GM18873 (cell line): ENCODE measurements around the gene FRYL.

Experiments
- ATAC-seq: cut with Tn5 transposase; IDR thresholded peaks from one replicate; pipeline ENCODE4 v1.9.1; 2021; ENCODE audit warnings: mild to moderate bottlenecking, moderate library complexity, moderate number of reproducible peaks; ENCODE audit not compliant: unreplicated experiment, low FRiP score

The FRYL gene

DNA sequence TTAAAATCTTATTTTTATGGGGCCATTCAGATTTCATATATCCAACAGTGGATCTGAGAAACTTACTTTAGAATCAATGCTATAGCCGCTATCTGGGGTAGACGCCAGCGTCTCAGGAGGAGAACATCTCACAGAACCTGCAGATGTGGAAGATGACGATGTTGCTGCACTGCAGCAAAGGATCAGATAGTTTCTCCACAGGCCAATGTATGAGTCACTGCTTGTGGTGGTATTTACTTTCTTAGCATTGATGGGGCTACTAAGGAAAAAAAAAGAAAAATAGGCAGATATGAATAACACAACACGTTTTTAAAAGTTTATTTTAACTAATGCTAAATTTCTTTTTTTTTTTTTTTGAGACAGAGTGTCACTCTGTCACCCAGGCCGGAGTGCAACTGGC is 204.1 kb downstream of the FRYL start:
- ATAC-seq = no peak

DNA sequence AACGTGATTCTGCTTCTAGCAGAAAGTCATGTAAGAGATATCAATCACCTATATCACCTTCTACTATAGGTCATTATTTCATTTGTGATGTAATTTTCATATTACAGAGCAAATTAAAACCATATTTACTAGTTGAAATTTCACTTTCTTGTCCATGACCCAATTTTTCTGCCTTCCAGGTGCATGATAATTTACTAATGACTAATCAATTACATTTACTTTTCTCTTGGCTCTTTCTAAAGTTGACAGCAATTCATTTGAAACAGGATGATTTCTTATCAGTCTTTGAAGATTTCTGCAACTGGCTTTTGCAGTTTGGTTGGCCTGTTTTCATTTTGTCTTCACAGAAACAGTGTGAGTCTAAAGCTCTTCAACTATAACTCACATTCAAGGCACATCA is 208.6 kb downstream of the FRYL start:
- ATAC-seq = no peak

DNA sequence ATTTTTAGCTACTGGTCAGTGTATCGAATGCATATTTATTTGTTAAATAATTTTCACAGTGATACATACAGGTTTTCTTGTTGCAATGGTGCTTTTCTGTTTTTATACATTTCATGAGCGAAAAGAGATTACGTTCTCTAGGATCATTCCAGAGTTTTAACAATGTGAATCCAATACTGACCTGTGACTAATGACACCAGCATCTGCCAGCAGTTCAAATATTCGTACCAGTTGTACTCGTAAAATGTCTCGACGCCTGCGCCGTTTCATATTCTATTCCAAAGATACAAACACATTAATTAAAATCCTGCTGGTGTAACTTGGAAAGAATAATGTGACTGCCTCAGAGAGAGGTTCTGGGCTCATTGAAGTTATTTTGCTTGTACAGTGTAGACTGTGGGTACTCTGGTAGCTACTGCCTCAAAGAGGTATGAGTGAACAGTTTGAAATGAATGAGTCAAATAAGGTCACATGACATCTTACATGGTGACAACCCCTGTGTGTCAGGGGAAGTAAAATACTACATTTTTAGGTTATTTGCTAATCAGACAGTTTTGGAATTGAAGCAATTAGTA is 209.3 kb downstream of the FRYL start:
- ATAC-seq = no peak

DNA sequence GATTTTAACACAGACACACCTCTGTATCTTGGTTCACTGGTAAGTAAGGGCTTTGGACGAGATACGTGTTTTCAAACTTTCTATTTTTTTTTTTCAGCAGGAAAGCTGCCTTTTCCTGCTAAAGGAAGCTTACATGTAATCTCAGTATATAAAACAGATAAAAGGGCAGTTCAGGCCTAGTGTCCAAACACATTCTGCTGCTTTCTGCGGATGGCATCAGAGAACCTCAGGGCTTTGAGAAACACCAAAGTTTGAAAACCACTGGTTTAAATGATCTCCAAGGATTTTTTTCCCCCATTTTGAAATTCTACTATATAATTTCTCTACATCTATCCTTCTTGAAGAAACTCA is 214.1 kb downstream of the FRYL start:
- no peak for ATAC-seq

DNA sequence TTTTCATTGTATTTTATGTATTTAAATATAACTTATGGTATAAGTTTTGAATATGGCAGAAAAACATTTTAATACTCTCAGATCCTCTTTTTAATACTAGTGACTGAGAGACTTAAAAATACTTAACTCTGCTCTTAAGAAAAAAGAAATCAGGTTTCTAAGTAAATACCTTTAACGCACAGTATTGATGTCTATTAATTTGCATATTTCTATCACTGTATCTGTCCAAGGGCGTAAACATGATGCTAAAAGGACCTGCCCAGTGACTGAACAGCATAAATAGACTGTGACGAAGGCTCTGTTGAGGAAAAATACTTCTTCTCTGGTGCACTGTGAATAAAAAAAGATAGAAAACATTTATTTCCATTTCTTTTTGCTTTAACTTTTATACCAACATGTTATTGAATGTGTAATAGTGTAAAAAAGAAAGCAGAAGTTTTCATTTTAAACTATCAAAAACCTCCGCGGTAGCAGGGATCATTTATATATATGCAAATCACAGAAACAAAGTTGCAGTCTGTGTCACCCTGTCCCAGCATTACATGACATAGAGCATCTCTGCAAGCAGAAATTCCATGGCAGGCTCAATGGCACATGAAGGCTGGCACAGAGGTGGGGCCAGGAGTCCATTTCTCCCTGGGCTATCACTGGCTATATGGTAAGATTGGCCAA is 214.6 kb downstream of the FRYL start:
- ATAC-seq = no peak

DNA sequence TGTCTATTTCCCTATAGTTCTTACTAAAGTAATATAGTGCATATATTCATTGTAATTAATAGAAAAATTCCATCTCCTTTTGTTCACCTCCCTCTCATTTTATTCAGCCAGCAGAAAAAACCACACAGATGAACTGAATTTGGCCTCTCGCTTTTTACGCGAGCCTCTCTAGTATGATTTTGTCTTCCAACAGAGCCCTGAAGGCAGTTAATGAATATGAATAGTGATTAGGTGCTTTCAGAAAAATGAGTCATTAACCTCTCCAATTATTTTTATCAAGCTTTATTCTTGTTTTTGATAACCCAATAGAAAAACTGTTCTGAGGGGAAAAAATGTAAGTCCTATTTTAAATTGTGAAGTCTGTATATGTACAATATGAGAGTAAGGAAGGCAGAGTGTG is 215.9 kb downstream of the FRYL start:
- no peak for ATAC-seq

DNA sequence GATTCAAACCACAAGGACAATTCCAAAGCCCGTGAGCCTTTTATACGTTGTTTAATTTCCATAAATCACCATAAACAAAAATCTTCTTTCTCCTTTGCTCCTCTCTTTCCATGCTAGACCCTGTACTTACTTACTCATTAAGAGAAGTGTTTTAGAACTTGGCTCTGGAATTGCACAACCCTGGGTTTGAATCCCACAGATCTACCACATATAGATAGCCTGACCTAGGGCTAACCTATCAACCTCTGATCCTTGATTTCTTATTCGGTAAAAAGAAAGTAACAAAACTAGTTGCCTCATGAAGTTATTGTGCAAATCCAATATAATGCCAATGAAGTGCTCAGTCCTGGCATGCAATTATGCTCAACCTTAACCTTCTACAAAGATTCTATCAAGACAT is 221.3 kb downstream of the FRYL start:
- no peak for ATAC-seq

DNA sequence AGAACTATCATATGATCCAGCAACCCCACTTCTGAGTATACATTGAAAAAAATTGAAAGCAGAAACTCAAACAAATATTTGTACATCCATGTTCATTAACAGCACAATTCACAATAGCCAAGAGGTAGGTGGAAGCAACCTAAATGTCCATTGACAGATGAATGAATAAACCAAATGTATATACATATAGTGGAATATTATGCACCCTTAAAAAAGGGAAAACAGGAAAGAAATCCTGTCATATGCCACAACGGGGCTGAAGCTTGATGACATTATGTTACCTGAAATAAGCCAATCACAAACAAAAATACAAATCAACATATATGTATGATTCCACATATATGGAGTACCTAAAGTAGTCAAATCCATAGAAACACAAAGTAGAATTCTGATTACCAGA is 222.1 kb downstream of the FRYL start:
- no peak for ATAC-seq

DNA sequence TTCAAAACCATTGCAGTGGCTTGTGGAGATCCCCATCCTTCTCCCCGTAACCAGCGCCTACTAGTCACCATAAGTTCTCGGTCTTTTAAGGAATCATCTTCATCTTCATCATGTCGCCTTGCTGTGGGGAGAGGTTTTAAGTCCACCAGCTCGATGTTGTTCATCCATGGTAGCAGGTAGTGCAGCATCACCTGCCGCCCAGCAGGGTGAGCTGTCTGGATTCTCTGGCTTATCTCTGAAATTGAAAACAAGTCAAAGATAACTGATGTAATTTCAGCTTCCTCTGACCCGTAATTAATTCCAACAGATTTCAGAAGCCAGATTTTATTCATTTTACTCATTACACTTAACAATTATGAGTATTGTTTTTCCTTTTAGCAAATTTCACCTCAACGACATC is 222.6 kb downstream of the FRYL start:
- no peak for ATAC-seq

DNA sequence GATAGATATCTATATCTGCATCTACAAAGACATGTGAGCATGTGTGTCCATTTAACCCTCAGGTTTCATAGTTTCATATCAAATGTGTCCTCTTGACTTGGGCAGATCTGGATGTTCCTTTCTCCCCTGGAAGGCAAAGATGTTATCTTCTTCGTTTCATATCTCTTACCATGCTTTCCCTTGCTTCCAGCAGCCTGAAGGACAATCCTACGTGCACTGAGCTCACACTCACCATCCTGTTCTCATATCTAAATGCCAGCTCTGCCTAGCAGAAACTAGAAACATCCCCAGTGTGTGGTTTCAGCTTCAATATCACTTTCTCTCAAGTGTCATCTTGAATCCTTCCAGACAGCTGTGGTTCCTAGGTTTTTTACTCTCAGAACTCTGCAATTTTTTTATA is 223.8 kb downstream of the FRYL start:
- no peak for ATAC-seq

DNA sequence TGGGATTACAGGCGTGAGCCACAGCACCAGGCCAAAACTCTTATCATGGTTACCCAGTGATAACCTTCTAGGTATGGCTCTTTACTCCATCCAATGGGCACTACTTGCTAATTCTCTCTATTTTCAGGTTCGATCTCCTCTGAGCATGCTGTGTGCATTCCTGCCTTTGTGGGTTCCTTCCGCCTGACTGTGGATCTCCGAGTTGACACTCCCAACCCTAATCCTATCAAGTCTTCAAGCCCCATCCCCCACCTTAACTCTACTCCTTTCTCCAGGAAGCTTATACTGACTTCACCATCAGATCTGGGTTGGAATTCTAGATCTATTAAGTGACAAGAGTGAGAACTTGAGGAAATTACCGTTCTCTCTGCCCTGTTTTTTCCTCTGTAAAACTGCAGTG is 225.5 kb downstream of the FRYL start:
- ATAC-seq = no peak

DNA sequence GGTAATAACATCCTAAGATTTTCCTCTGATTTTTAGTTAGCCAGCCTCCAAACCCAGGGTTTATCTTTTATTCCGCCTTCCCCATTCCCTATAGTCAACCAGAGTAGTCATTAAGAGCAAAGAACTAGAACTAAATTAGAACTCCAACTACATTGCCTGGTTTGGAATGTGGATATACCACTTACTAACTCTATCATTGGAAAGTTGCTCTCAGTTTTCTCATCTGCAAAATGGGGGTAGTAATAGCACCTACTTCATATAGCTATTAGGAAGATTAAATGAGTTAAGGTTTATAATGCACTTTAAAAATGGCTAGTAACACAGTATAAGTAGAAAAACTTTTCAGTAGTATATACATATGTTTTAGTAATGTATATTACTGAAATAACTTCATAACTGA is 226.4 kb downstream of the FRYL start:
- ATAC-seq = no peak

DNA sequence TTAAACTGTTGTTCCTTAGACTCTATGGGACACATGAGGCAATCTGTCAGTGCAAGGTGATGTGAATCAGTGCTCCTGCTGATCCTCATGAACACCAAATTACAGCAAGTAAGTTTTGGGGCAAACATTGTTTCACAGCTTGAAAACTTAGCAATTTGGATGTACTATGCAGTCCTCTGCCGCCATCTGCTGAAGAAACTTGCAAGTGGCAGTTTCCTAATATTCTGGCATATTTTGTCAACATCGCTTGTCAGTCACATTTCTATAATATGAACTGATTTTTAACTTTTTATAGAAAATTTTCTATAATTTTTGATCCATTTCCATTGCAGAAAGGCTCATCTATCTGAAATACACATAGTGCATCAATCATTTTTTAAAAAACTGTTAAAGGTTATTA is 233.7 kb downstream of the FRYL start:
- ATAC-seq = no peak

DNA sequence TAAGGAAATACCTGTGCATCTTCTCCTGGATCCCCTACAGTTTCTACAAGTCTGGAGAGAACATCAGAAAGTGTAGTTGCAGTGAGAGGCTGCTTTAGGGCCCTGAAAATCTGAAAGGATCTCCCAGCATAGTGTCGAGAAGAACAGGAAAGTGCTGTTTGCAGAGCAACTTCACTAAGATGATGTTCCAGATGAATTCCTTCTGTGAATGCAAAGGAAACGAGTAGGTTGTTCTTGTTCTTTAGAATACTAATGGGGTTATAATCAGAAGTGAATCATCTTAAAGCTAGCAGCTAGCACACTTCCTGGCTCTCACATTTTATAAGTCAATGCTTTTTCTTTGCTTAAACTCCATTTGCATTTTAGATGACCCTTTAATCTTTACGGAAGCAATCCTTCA is 236.3 kb downstream of the FRYL start:
- no peak for ATAC-seq

DNA sequence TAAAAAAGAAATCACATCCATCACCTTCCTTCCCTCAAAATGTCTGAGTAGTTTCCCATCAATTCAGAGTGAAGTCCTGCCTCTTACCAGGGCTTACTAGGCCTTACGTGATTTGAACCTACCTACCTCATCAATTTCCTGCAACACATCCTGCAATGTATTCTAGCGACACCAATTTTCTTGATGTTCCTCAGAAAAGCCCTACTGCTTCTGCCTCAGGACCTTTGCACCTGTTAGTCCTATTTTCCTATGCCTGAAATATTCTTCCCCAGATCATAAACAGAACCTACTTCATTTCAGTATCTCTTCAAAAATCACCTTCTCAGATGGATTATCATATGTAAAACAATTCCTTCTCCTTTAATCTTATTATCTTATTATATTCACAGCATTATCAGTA is 237.2 kb downstream of the FRYL start:
- no peak for ATAC-seq

DNA sequence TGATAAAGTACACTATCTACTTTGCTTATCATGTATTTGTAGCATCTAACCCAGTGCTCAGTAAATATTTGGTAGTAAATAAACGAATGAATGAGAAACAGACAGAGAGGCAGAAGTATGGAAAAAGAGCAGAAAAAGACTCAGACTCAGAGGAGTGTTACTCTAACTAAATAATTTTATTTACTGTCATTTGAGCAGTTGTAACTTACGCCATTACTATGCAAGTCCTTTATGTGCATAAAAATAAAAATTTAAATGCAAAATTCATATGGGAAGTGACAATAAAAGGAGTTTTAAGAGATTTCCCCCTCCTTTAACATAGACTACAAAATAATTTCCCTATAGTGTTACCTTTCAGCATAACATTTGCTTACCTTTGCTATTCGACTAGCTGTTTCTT is 240.5 kb downstream of the FRYL start:
- ATAC-seq = no peak

DNA sequence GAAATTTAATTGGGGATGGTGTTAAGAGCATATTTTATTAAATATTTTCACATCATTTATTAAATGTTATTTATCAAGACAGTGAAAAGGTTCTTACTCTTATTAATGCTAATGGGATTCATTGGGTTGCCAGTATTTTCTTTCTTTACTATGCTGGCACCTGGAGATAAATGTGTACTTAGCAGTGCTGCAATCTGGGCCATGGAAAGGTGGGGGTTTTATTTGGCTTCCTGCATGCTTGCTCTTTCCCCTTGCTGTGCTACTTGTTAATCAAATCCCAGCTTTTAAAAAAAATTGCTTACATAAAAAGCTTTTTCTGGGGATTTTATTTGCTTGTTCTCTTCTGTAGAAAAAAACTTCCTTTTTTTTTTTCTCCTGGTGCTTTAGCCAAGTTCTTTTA is 241.7 kb downstream of the FRYL start:
- no peak for ATAC-seq

DNA sequence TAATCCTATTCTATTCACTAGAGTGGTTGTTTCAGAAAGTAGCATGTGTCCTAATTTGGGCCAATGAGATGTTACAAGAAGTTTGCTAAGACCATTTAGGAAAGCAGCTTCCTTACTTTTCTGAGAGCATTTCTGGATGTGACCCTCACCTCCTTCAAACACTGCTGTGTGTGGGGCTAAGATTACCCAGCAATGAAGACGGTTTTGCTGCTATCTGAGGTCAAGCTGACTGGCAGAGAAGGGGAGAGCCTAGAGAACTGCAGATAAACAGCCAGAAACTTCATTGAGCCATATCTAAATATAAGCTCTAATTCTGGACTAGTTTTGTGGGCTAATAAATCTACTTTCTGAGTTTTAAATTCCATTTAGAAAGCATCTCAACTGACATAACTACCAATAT is 253.7 kb downstream of the FRYL start:
- no peak for ATAC-seq

DNA sequence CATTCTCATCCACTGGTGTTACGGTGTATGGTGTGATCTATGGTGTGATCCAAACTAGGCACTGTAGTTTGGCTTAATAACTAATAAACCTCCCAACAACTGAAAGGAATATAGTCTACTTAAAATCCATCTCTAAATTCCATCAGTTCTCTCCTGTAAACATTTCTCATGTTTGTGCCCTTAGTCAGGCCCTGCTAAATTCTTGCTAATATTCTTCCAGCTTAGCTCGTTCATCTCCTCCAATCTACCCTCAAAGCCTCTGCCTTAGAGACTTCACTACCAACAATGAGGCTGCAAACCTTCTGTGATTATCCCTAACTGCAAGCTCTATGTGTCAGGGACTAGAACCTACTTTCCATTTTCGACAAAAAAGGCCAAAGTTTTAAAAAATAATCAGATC is 261.9 kb downstream of the FRYL start:
- no peak for ATAC-seq

DNA sequence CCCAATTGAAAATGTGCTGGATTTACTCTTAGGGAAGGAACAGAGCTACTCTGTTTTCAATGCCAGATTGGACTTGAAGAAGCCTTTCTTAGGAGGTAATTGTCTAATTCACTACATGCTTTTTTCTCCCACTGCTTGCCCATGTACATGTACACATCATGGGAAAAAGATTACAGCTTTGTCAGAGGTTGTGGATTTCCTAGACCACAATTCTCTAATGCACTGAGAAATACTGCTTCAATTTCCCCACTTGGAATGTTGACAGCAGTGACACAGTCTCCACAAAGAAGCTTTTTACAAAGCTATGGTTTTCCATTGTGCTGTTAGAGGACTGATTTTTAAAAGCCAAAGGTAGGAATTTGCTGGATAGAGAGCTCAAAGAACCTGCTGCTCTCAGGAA is 270.5 kb downstream of the FRYL start:
- ATAC-seq = no peak

DNA sequence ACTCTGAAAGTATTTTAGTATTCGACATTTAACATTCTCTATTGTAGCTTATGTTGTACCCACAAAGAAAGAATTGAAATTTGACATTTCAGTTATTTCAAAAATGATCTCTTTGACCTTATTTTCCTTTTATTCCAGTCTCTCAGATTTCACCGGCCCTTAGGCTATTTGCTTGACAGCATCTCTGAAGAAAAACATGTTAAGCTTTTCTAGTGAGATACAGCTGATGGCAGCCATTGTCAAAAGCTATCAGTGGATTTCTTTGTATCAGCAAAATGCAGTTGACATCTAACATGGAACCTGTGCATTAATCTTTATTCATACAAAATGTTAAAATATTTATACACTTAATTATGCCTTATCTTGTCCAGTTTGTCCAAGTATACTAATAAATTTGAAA is 273.4 kb downstream of the FRYL start:
- no peak for ATAC-seq

DNA sequence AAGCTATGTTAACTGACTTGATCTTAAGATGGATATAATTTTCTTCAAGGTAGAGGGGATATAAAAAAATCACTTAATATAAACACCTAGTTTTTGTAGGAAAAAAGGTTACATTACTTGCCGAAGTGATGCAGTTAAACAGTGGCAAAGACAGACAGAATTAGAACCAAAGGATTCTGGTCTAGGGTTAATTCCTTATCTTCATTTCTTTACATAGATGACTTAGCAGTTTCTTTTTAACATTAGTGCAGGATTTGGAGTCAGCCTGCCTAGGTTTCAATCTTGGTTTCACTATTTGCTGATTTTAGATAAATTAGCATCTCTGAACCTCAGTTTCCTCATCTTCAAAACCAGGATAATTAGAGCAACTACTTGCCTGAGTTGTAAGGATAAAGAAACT is 275.7 kb downstream of the FRYL start:
- ATAC-seq = no peak

DNA sequence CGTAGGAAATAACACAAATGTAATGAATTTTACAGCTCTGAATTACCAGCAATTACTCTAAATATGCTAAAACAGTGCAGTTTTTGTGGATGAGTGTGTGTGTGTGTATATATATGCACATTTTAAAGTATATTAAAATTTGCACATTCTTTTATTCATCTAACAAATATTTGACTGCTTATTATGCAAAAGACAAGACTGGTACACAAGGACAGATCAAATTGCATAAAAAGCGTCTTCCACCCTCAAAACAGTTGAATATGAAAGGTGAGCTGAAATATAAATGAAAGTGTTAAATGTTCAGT is 276.1 kb downstream of the FRYL start:
- ATAC-seq = no peak
